Measurements from ENCODE around the gene MAPK6.

MAPK6 gene

GRCh38 chr15:52112203-52112750 lies 93.3 kb downstream of the MAPK6 start:
- Histone ChIP-seq H3K18ac (ENCODE audit: low read length) (peak overlapping the region; percentile 46), H2AFZ (ENCODE audit: low read length) (no peak overlapping the region), H3K23ac (ENCODE audit: low read depth, low read length, poor library complexity) (no peak overlapping the region), H3K9me3 (replicated peaks in 1 of 2; ENCODE audit: control insufficient read depth in 2 of 2, insufficient read depth in 1 of 2, low read depth in 1 of 2, low read length in 2 of 2) (no peaks in the 10 kb centered on the region), H3K14ac (ENCODE audit: low read length) (no peak overlapping the region), H2AK5ac (ENCODE audit: low read depth, low read length) (peak overlapping the region; percentile 19), H3K27me3 (ENCODE audit: control insufficient read depth in 3 of 3, insufficient read depth in 3 of 3, low read depth in 1 of 3, low read length in 3 of 3) (no peaks in the 10 kb centered on the region), H3K27ac (replicated peaks; ENCODE audit: low read length) (no peak overlapping the region), H3K9ac (ENCODE audit: low read depth, low read length, poor library complexity) (no peak overlapping the region), H3K4me2 (ENCODE audit: insufficient read depth, low read length, poor library complexity, severe bottlenecking) (no peak overlapping the region), H3K4me3 (ENCODE audit: low read length in 2 of 2) (no peak overlapping the region), H2BK15ac (ENCODE audit: low read length) (no peak overlapping the region), H2BK12ac (ENCODE audit: low read length) (no peak overlapping the region), H4K91ac (ENCODE audit: low read depth, low read length, poor library complexity) (no peak overlapping the region), H3K79me1 (ENCODE audit: low read depth, low read length) (no peaks in the 10 kb centered on the region), H4K8ac (ENCODE audit: low read depth, low read length) (no peak overlapping the region), H3K4ac (ENCODE audit: low read length) (no peak overlapping the region), H2BK120ac (ENCODE audit: low read depth, low read length) (no peak overlapping the region), H2BK5ac (ENCODE audit: low read length) (no peak overlapping the region), H3K4me1 (ENCODE audit: control insufficient read depth in 2 of 2, insufficient read depth in 1 of 2, low read depth in 1 of 2, low read length in 2 of 2) (no peaks in the 10 kb centered on the region), H3K36me3 (replicated peaks in 1 of 2; ENCODE audit: control insufficient read depth in 2 of 2, insufficient read depth in 2 of 2, low read length in 2 of 2) (no peaks in the 10 kb centered on the region)
- no peak for DNase-seq (ENCODE audit: low spot score)
- WGBS, 2 donors (ENCODE audit: extremely low coverage in 2 of 2, insufficient read length in 2 of 2, insufficient replicate concordance in 1 of 2) = no CpG with 5 or more reads among the region's 61 CpGs

- no peak overlapping the region for H3K18ac ChIP-seq (ENCODE audit: low read length)
- H3K9ac ChIP-seq (ENCODE audit: low read depth, low read length, poor library complexity) = no peak overlapping the region
- H3K27ac ChIP-seq (replicated peaks; ENCODE audit: low read length) = no peak overlapping the region
- H3K79me1 ChIP-seq (ENCODE audit: low read depth, low read length) = no peaks in the 10 kb centered on the region
- H2BK120ac ChIP-seq (ENCODE audit: low read depth, low read length) = no peak overlapping the region
- H3K36me3 ChIP-seq (replicated peaks in 1 of 2; ENCODE audit: control insufficient read depth in 2 of 2, insufficient read depth in 2 of 2, low read length in 2 of 2) = no peaks in the 10 kb centered on the region
- H2AFZ ChIP-seq (ENCODE audit: low read length) = no peak overlapping the region
- no peak overlapping the region for H2AK5ac ChIP-seq (ENCODE audit: low read depth, low read length)
- H3K4me2 ChIP-seq (ENCODE audit: insufficient read depth, low read length, poor library complexity, severe bottlenecking) = no peak overlapping the region
- H3K23ac ChIP-seq (ENCODE audit: low read depth, low read length, poor library complexity) = no peak overlapping the region
- no peaks in the 10 kb centered on the region for H3K4me1 ChIP-seq (ENCODE audit: control insufficient read depth in 2 of 2, insufficient read depth in 1 of 2, low read depth in 1 of 2, low read length in 2 of 2)
- H3K4ac ChIP-seq (ENCODE audit: low read length) = no peak overlapping the region
- WGBS, 2 donors (ENCODE audit: extremely low coverage in 2 of 2, insufficient read length in 2 of 2, insufficient replicate concordance in 1 of 2) = no CpG with 5 or more reads among the region's 3 CpGs
- no peak overlapping the region for H2BK15ac ChIP-seq (ENCODE audit: low read length)
- no peak for DNase-seq (ENCODE audit: low spot score)
- H3K27me3 ChIP-seq (ENCODE audit: control insufficient read depth in 3 of 3, insufficient read depth in 3 of 3, low read depth in 1 of 3, low read length in 3 of 3) = no peaks in the 10 kb centered on the region
- no peak overlapping the region for H4K91ac ChIP-seq (ENCODE audit: low read depth, low read length, poor library complexity)
- no peaks in the 10 kb centered on the region for H3K9me3 ChIP-seq (replicated peaks in 1 of 2; ENCODE audit: control insufficient read depth in 2 of 2, insufficient read depth in 1 of 2, low read depth in 1 of 2, low read length in 2 of 2)
- H4K8ac ChIP-seq (ENCODE audit: low read depth, low read length) = no peak overlapping the region
- H2BK5ac ChIP-seq (ENCODE audit: low read length) = no peak overlapping the region
- H2BK12ac ChIP-seq (ENCODE audit: low read length) = no peak overlapping the region
- no peak overlapping the region for H3K4me3 ChIP-seq (ENCODE audit: low read length in 2 of 2)
- no peak overlapping the region for H3K14ac ChIP-seq (ENCODE audit: low read length)
These were observed 94.2 kb downstream of the MAPK6 start for GRCh38 chr15:52113235-52113634.

- Histone ChIP-seq H4K8ac (ENCODE audit: low read depth, low read length) (no peak overlapping the region), H3K4me2 (ENCODE audit: insufficient read depth, low read length, poor library complexity, severe bottlenecking) (no peak overlapping the region), H3K18ac (ENCODE audit: low read length) (no peak overlapping the region), H2AFZ (ENCODE audit: low read length) (no peak overlapping the region), H3K4me3 (ENCODE audit: low read length in 2 of 2) (no peak overlapping the region), H2BK15ac (ENCODE audit: low read length) (no peak overlapping the region), H2BK120ac (ENCODE audit: low read depth, low read length) (no peak overlapping the region), H3K23ac (ENCODE audit: low read depth, low read length, poor library complexity) (no peak overlapping the region), H3K14ac (ENCODE audit: low read length) (no peak overlapping the region), H3K4ac (ENCODE audit: low read length) (no peak overlapping the region), H2BK12ac (ENCODE audit: low read length) (no peak overlapping the region), H3K79me1 (ENCODE audit: low read depth, low read length) (no peaks in the 10 kb centered on the region), H4K91ac (ENCODE audit: low read depth, low read length, poor library complexity) (no peak overlapping the region), H3K36me3 (replicated peaks in 1 of 2; ENCODE audit: control insufficient read depth in 2 of 2, insufficient read depth in 2 of 2, low read length in 2 of 2) (no peaks in the 10 kb centered on the region), H2AK5ac (ENCODE audit: low read depth, low read length) (no peak overlapping the region), H3K9ac (ENCODE audit: low read depth, low read length, poor library complexity) (no peak overlapping the region), H3K27ac (replicated peaks; ENCODE audit: low read length) (no peak overlapping the region), H3K4me1 (ENCODE audit: control insufficient read depth in 2 of 2, insufficient read depth in 1 of 2, low read depth in 1 of 2, low read length in 2 of 2) (no peaks in the 10 kb centered on the region), H3K27me3 (ENCODE audit: control insufficient read depth in 3 of 3, insufficient read depth in 3 of 3, low read depth in 1 of 3, low read length in 3 of 3) (no peaks in the 10 kb centered on the region), H2BK5ac (ENCODE audit: low read length) (no peak overlapping the region), H3K9me3 (replicated peaks in 1 of 2; ENCODE audit: control insufficient read depth in 2 of 2, insufficient read depth in 1 of 2, low read depth in 1 of 2, low read length in 2 of 2) (no peaks in the 10 kb centered on the region)
- no peak for DNase-seq (ENCODE audit: low spot score)
These were observed 94.7 kb downstream of the MAPK6 start for GRCh38 chr15:52113708-52114107.

- H3K27me3 ChIP-seq (ENCODE audit: control insufficient read depth in 3 of 3, insufficient read depth in 3 of 3, low read depth in 1 of 3, low read length in 3 of 3) = no peaks in the 10 kb centered on the region
- no peak overlapping the region for H2BK12ac ChIP-seq (ENCODE audit: low read length)
- no peak overlapping the region for H3K4me2 ChIP-seq (ENCODE audit: insufficient read depth, low read length, poor library complexity, severe bottlenecking)
- H2AFZ ChIP-seq (ENCODE audit: low read length) = peak overlapping the region; percentile 0
- no CpG with 5 or more reads among the region's 5 CpGs for WGBS, 2 donors (ENCODE audit: extremely low coverage in 2 of 2, insufficient read length in 2 of 2, insufficient replicate concordance in 1 of 2)
- no peak overlapping the region for H3K27ac ChIP-seq (replicated peaks; ENCODE audit: low read length)
- no peak overlapping the region for H2BK120ac ChIP-seq (ENCODE audit: low read depth, low read length)
- H4K8ac ChIP-seq (ENCODE audit: low read depth, low read length) = no peak overlapping the region
- no peaks in the 10 kb centered on the region for H3K9me3 ChIP-seq (replicated peaks in 1 of 2; ENCODE audit: control insufficient read depth in 2 of 2, insufficient read depth in 1 of 2, low read depth in 1 of 2, low read length in 2 of 2)
- H2BK15ac ChIP-seq (ENCODE audit: low read length) = no peak overlapping the region
- no peak overlapping the region for H3K14ac ChIP-seq (ENCODE audit: low read length)
- no peak overlapping the region for H2BK5ac ChIP-seq (ENCODE audit: low read length)
- H3K4me3 ChIP-seq (ENCODE audit: low read length in 2 of 2) = no peak overlapping the region
- no peak overlapping the region for H2AK5ac ChIP-seq (ENCODE audit: low read depth, low read length)
- H4K91ac ChIP-seq (ENCODE audit: low read depth, low read length, poor library complexity) = no peak overlapping the region
- H3K9ac ChIP-seq (ENCODE audit: low read depth, low read length, poor library complexity) = no peak overlapping the region
- H3K4ac ChIP-seq (ENCODE audit: low read length) = no peak overlapping the region
- H3K79me1 ChIP-seq (ENCODE audit: low read depth, low read length) = no peaks in the 10 kb centered on the region
- no peak overlapping the region for H3K23ac ChIP-seq (ENCODE audit: low read depth, low read length, poor library complexity)
- H3K18ac ChIP-seq (ENCODE audit: low read length) = no peak overlapping the region
- no peaks in the 10 kb centered on the region for H3K36me3 ChIP-seq (replicated peaks in 1 of 2; ENCODE audit: control insufficient read depth in 2 of 2, insufficient read depth in 2 of 2, low read length in 2 of 2)
- DNase-seq (ENCODE audit: low spot score) = no peak
- no peaks in the 10 kb centered on the region for H3K4me1 ChIP-seq (ENCODE audit: control insufficient read depth in 2 of 2, insufficient read depth in 1 of 2, low read depth in 1 of 2, low read length in 2 of 2)
These were observed 95.4 kb downstream of the MAPK6 start for GRCh38 chr15:52114261-52115055.

Measured in neuronal stem cell (in vitro differentiated cells).